Germinal center (tissue), 1 donor: ENCODE data around the gene MYZAP.

Experiments used
- DNase-seq: peaks from one replicate; pipeline ENCODE4 v3.0.0; 2012; ENCODE audit warnings: mixed read lengths, low spot score

MYZAP gene

GRCh38 chr15:57562196-57562769, 29.4 kb upstream of the MYZAP start:
- DNase-seq = no peak

- DNase-seq = no peak
These were observed 28.3 kb upstream of the MYZAP start for GRCh38 chr15:57563416-57563815.

GRCh38 chr15:57565311-57565710, 26.4 kb upstream of the MYZAP start:
- DNase-seq = no peak

GRCh38 chr15:57566834-57567233, 24.9 kb upstream of the MYZAP start:
- no peak for DNase-seq

- no peak for DNase-seq
These were observed 23.8 kb upstream of the MYZAP start for GRCh38 chr15:57567891-57568290.

- no peak for DNase-seq
These were observed 23.4 kb upstream of the MYZAP start for GRCh38 chr15:57568299-57568698.

GRCh38 chr15:57570340-57570739, 21.4 kb upstream of the MYZAP start:
- no peak for DNase-seq

- DNase-seq = no peak
These were observed 20.7 kb upstream of the MYZAP start for GRCh38 chr15:57570994-57571393.

- no peak for DNase-seq
These were observed 20.0 kb upstream of the MYZAP start for GRCh38 chr15:57571725-57572124.

- no peak for DNase-seq
These were observed 19.2 kb upstream of the MYZAP start for GRCh38 chr15:57572468-57572867.

GRCh38 chr15:57573151-57573550, 18.6 kb upstream of the MYZAP start:
- DNase-seq = no peak

- no peak for DNase-seq
These were observed 16.3 kb upstream of the MYZAP start for GRCh38 chr15:57575363-57575762.

- no peak for DNase-seq
These were observed 13.3 kb upstream of the MYZAP start for GRCh38 chr15:57578288-57578900.

GRCh38 chr15:57580428-57580827, 11.3 kb upstream of the MYZAP start:
- no peak for DNase-seq

GRCh38 chr15:57580866-57581265, 10.8 kb upstream of the MYZAP start:
- DNase-seq = no peak

- no peak for DNase-seq
These were observed 9.6 kb upstream of the MYZAP start for GRCh38 chr15:57582090-57582489.

- DNase-seq = no peak
These were observed 8.4 kb upstream of the MYZAP start for GRCh38 chr15:57583282-57583681.

- DNase-seq = no peak
These were observed 8.0 kb upstream of the MYZAP start for GRCh38 chr15:57583720-57584119.

- DNase-seq = peak; percentile 19
These were observed 4.9 kb upstream of the MYZAP start for GRCh38 chr15:57586661-57587424.

- DNase-seq = no peak
These were observed 2.4 kb upstream of the MYZAP start for GRCh38 chr15:57589281-57589680.

- DNase-seq = no peak
These were observed 1.9 kb upstream of the MYZAP start for GRCh38 chr15:57589754-57590153.

GRCh38 chr15:57591237-57591821, 375 bp upstream of the MYZAP start:
- DNase-seq = no peak

GRCh38 chr15:57592426-57592825, 722 bp downstream of the MYZAP start:
- no peak for DNase-seq
